ENCODE results near the gene DNAH17.

Gene DNAH17

GRCh38 chr17:78383725-78384471, 193.3 kb downstream of the DNAH17 start:
- peak; percentile 78 for DNase-seq
- in situ Hi-C loops (cut with HindIII; ENCODE audit: low pct_ligation_motif_present, low pct_unique_long_range_greater_than_20kb, low sequenced_read_pairs): no loop called here

GRCh38 chr17:78381601-78382232, 195.5 kb downstream of the DNAH17 start:
- in situ Hi-C loops (cut with HindIII; ENCODE audit: low pct_ligation_motif_present, low pct_unique_long_range_greater_than_20kb, low sequenced_read_pairs): no loop called here
- DNase-seq: peak; percentile 59

GRCh38 chr17:78380370-78380769, 196.8 kb downstream of the DNAH17 start:
- in situ Hi-C loops (cut with HindIII; ENCODE audit: low pct_ligation_motif_present, low pct_unique_long_range_greater_than_20kb, low sequenced_read_pairs): no loop called here
- no peak for DNase-seq

DNA sequence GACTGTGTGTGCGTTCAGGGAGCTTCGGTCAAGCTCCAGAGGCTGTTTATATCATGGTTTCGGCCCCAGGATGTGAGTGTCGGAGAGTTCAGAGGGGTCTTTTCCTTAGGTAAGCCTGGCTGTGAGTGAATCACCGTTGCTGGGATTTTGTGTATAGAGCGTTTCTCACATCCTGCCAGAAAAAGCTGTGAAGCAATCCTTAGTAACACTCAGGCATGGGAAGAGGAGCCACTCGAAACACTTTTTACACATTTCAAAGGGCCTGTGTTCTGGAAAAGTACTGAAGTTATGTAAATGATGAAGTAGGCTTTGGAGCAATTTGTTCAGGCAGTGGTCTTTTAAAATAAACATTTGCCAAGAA, 198.1 kb downstream of the DNAH17 start:
- in situ Hi-C loops (cut with HindIII; ENCODE audit: low pct_ligation_motif_present, low pct_unique_long_range_greater_than_20kb, low sequenced_read_pairs): no loop called here
- peak; percentile 81 for DNase-seq

DNA sequence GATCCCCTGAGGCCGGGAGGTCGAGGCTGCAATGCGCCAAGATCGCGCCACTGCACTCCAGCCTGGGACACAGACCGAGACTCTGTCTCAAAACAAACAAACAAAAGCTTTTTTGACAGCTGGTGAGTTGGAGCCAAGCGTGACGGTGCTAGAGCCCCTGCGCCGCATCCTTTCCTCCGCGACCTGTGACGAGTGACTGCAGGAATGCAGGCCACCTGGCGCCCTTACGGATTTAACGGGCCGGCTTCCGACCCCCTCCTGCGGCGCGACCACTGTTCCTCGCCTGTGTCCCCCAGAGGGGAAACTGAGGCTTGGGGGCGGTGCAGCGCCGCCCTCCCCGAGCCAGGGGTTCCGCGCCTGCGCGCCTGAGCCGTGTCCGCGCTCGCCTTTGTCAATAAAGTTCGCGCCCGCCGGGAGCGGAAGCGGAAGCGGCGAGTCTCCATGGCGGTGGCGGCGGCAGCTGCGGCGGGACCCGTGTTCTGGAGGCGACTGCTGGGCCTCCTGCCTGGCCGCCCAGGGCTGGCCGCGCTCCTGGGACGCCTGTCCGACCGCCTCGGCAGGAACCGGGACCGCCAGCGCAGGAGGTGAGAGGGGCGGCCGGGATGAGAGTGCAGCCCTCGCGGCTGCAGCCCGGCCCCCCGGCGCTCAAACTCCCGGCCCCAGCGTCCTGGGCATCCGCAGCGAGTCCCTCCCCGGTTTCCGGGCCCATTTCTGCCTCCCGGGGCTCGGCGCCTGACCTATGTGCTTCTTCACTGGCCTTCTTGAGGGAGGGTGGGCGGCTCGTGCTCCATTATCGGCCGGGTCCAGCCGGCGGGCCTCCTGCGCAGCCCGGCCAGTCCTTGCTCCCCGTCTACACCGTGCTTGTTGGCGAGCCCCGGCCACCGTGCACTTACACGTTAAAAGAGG, 198.7 kb downstream of the DNAH17 start, which contains the start of gene PGS1:
PGS1 (plus strand) TSS at position 425 of the 906 bp plus-strand sequence; CDS start at position 442, 17 bp downstream.
- DNase-seq: peak; percentile 82
- in situ Hi-C loops (cut with HindIII; ENCODE audit: low pct_ligation_motif_present, low pct_unique_long_range_greater_than_20kb, low sequenced_read_pairs): no loop called here

DNA sequence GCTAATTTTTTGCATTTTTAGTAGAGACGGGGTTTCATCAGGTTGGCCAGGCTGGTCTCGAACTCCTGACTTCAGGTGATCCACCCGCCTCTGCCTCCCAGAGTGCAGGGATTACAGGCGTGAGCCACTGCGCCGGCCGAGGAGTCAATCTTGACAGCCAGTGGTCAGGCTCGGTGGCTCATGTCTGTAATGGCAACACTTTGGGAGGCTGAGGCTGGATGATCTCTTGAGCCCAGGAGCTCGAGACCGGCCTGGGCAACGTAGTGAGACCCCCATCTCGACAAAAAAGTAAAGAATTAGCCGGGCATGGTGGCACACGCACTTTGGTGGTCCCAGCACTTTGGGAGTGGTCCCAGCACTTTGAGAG, 199.4 kb downstream of the DNAH17 start:
- DNase-seq: no peak
- in situ Hi-C loops (cut with HindIII; ENCODE audit: low pct_ligation_motif_present, low pct_unique_long_range_greater_than_20kb, low sequenced_read_pairs): no loop called here

DNA sequence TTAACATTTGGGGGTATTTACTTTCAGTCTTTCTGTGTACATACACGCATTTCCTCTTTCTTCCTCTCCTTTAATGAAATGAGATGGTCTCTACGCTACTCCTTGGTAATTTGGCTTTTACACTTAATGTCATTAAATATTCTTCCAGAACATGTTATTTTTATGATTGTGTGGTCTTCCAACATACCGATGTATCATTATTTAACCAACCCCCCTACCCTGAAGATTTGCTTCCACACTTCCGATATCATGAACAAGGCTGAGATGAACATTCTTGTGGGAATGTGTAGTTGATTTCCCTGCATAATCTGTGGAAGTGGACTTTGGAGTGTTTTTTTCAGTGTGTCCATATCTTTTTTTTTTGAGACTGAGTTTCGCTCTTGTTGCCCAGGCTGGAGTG, 201.0 kb downstream of the DNAH17 start:
- in situ Hi-C loops (cut with HindIII; ENCODE audit: low pct_ligation_motif_present, low pct_unique_long_range_greater_than_20kb, low sequenced_read_pairs): no loop called here
- no peak for DNase-seq

- in situ Hi-C loops (cut with HindIII; ENCODE audit: low pct_ligation_motif_present, low pct_unique_long_range_greater_than_20kb, low sequenced_read_pairs): no loop called here
- DNase-seq: peak; percentile 95
These were observed 201.6 kb downstream of the DNAH17 start for GRCh38 chr17:78375401-78376151.

- in situ Hi-C loops (cut with HindIII; ENCODE audit: low pct_ligation_motif_present, low pct_unique_long_range_greater_than_20kb, low sequenced_read_pairs): no loop called here
- peak; percentile 86 for DNase-seq
These were observed 202.4 kb downstream of the DNAH17 start for GRCh38 chr17:78374631-78375274.

GRCh38 chr17:78374189-78374588, 203.0 kb downstream of the DNAH17 start:
- in situ Hi-C loops (cut with HindIII; ENCODE audit: low pct_ligation_motif_present, low pct_unique_long_range_greater_than_20kb, low sequenced_read_pairs): no loop called here
- no peak for DNase-seq

All from ACHN (cell line).